Right renal pelvis (tissue), 4 donors: ENCODE data around the gene ITPR1. TPM values are rescaled to one million over a fixed set of nuclear protein-coding genes. Genes with fewer than 3 reads are reported as not detected.

Experiments used
- DNase-seq, 4 donors: peaks; one replicate each; pipeline ENCODE4 v3.0.0-alpha.2; 2013; ENCODE audit warnings: low read depth in 4 of 4, low spot score in 3 of 4, missing footprints in 1 of 4
- polyA plus RNA-seq, 4 donors: library from polyadenylated mRNA; unstranded; fragments of 120-200 nt; gene quantifications; one replicate each; pipeline ENCODE4 v1.2.1, GENCODE V29; 2013; ENCODE audit not compliant: insufficient read length in 4 of 4

Gene ITPR1
- polyA plus RNA-seq, 4 donors: 48.1 to 61.2 (median 53.4) TPM

DNA sequence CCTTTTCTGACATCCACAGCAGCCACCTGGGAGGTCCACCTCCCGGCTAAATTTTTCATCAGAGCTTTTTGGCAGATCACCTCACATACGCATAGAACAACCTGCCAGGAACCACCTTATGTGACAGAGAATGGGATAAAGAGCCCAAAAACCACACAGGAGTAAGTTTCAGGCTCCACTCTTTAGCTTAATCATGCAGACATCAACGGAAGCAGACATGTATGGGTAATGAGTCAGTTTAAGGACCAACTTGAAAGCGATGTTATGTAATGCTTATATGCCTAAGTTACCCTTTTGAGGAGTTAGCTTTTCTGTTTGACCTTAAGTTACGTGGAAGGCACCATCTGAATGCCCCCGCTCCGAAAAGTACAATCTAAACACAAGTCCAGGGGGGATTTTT lies 302.8 kb downstream of the ITPR1 start:
- no peak for DNase-seq

DNA sequence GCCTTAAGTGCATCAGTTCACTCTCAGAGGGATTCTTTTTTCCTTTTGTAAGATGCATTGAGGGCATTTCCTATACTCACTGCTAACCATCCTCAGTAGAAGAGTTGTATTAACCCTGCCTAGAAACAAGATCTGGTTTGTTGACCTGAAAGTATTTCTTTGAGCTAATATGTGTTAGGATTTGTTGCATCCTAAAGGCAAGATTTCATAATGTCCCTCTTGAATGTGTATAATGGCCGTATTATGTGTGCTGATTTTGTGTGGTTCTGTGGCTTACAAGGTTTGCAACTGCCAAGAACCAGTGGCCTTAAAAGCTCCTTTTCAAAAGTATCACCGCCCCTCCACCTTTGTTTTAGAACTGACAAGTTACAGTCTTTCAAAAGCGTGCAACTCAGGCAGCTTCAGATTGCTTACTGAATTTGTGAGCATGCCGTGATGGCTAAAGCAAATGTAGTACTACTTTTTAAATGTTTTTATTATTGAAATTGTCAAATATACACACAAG lies 304.1 kb downstream of the ITPR1 start:
- DNase-seq: no peak

DNA sequence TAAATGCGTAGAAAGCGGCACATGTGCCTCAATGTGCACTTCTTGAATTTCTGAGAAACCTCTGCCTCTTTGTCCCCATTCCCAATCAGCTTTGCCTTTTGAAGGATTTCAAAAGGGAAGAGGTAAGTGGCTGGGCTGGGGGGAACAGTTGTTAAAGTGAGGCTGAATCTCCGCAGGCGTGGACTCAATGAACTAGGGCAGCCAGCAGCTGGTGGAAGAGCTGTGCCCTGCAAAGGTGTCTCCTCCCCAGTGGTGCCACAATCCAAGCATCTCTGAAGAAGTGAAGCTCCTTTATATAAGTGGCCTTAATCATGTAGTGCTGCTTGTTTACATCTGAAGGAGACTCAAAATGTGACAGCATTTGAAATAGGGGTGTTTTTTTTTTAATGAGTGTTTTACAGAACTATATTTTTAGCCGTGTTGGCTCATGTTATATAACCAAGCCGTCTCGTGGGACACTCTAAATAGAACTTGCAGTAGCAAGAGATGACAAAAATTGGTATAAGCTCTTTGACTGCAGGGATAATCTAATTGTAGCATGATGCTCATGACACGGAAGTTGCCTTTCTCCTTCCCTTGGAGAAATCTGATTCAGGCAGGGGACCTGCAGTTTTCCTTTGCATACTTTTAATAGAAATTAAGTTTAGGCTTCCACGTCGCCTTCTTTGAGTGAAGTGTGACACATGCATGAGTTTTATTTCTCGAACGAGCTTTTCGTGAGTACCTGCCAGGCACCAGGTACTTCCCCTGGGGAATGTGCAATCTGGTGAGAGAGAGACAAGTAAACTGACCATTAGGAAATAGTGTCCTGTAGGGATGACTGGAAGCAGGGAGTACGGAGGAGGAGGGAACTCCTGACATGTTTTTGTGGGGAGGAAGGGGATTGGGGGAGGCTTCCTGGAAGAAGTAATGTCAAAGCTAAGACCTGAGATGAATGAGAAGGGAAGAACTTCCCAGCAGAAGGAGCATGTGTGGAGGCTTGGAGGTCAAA lies 306.4 kb downstream of the ITPR1 start:
- DNase-seq: no peak

DNA sequence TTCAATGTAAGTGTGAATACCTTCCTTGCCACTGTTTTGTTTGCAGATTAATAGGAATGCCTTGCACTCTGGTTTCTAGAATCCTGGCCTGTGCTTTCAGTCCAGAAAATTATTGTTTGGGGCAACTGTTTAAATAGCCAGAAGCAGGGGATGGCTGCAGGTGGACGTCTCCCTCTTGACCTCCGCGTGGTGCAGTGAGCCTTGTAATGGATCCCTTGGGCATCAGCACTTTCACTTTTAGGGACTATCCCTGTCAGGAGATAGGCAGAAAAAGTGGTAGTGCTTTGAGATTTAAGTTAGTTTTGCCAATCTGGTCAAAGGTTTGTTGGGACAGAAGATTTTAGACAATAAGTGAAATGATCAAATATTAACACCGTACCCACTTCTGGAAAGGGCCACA lies 307.4 kb downstream of the ITPR1 start:
- no peak for DNase-seq

DNA sequence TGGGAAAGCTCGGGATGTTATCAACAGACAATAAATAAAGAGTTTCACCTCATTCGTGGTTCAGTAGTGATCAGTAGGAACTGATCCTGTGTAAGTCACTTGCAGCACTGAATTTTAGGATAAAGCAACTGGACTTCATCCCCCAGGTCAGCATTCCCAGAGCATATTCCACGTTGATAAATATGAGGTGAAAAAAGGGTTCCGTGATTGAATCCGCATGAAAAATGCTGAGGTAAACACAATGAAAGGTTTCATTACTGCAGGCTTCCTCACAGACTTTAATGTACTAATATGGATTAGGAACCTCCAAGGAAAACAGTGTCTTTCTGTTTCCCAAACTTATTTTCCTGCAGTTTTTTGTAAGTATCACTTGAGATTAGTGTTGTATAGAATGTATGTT lies 308.7 kb downstream of the ITPR1 start:
- no peak for DNase-seq

DNA sequence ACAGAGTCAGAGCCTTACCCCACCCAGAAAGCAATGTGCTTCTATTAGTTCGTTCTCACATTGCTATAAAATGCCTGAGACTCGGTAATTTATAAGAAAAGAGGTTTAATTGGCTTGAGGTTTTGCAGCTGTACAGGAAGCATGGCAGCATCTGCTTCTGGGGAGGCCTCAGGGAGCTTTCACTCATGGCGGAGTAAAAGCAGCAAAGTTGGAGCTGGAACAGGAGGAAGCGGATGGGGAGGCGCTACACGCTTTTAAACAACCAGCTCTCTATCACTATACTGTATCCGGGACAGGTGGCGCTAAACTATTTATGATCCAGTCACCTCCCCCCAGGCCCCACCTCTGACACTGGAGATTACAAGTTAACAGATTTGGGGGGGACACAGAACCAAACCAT lies 309.8 kb downstream of the ITPR1 start:
- DNase-seq: no peak

DNA sequence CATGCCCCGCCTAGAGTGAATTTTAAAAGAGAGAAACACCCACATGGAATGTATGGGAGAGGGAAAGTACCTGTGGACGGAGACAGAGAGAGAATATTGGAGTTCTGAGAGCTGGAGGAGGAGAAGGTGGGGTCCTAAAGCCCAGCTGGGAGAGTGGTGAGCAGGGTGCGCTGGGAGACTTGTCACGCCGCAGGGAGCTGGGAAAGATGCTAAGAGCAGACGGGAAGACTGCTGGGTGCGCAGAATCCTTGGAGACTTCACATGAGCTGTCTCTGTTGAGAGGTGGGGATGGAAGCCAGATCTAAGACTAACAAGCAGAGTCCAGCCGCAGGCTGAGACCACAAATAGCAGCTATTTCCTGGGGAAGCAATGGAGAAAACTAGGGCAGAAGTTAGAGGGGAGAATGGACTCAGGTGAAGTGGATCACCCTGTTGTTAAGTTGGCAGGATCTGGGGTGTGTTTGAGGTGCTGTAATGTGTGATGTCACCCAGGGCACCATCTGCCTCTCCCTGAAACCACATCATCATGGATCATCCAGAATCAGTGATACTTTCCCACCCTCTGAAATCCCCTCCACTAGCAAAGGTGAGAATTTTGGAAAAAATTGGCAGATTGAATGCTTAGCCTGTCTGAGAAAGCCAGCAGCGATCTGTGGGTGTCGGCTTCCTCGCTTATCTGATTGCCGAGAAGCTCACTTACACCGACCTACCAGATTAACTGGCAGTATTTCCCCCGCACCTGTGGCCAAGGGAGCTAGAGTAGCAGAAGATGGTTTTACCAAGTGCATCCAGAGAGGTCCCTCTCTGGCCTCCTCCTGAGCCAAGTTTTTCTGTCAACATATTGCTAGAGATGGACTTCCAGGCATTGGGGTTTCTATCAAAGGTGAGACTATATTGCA lies 311.3 kb downstream of the ITPR1 start:
- DNase-seq: no peak

DNA sequence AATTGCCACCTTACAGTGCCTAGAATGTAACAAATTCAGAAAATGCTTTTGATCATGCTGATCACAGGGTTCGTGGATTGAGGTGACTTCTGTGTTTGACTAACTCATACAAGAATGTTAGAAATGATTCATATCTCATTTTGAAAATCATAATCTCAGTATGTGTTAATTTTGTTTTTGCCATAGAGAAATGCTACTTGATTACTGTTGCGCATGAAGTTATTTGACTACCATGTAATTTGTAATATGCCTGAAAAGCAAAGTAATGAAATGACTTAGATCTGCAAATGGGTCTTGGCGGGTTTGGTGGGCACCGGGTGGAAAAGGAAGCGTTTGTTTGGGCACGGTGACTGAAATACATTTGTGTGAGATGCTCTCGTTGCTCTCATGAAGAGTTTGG lies 312.5 kb downstream of the ITPR1 start:
- no peak for DNase-seq

DNA sequence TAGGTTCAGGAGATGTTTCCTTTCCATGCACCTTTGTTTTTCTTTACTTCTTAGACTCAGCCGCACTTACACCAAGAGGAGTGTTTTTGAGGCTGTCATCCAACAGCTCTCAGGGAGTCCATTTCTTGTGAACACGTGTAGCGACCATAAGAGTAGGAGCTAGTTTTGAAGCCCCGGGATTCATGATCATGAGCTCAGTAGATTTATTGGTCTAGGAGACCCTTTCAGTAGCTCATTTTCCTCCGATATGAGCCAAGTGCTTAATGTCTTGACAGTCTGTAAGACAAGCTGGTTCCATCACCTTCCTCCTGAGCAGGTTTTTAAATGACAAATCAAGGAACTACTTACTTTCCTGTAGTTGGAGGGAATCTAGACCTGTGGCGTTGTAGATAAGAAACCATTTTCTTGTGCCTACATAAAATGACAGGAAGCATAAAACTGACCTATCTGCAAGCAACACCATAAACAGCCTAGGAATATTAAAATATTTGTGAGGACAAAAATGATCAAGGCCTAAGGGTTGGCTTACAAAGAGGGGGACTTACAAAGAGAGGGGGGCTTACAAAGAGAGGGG lies 313.5 kb downstream of the ITPR1 start:
- no peak for DNase-seq

DNA sequence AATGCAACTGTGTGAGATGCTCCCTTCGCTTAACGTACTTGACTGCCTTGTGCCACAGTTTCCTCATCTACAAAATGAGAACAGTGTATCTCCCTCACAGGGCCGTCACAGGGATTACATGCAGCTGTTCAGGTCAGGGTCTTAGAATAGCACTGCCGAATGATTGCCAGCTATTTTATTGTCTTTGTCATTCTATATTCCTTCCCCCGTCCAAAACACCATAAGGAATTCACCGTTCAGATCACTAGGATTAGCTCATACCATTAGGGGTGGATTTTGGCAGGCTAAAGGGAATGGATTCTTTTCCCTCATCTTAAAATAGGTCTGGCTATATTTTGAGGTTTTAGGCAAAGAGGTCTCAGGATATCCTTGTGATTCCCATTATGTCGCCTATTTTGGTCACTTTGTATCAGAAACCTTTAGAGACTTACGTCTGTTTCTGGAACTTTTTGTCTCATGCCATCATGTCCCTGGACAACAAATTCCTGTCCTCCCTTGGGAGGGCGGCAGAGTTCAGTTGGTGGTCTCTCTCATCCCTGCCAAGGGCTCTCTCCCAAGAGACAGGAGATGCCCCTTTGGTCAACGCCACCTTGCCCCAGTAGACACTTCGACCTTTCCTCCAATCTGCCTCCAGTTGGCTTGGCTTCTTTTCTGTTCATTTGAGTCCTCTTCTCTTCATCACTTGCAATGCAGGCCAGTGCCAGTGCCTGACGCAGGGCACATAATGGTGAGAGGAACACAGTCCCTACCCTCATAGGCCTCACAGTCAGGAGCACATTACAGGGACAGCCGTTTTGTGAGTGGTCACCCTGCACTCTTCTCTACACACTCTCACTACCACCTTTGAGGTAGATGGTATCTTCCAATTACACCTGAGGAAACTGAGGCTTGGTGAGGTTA lies 314.5 kb downstream of the ITPR1 start:
- DNase-seq: no peak

DNA sequence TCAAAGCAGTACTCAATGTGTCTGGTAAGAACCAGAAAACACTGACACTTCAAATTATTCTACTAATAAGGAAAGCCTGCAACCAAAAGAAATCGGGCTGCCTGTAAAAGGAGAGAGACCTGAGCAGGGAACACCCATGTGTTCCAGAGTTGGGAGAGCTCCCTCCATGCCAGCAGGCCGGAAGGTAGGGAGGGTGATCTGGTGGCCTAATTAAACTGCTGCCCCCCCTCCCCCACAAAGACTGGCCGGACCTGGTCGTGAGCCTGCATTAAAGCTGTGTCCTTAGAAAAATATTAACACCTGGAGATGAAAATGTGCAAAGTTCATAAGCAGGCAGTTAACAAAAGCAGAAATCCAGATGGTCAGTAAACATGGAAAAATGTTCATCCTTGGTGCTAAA lies 315.5 kb downstream of the ITPR1 start:
- no peak for DNase-seq

DNA sequence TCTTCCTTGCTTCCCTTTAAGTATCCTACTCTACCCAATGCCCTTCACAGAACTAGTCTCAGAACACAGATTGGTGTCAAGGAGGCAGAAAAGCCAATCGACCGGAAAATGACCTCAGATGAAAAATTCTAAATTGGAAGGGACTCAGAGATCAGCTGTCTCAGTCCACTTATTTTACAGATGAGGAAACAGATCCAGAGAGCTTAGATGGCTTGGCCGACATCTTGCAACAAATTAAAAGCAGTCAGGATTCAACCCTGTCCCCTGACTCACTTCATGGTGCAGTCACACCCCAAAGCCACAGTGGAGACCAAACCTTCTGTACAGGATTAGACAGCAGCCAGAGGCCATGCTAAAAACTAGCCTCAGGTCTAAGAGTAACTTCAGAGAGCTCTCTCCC lies 316.8 kb downstream of the ITPR1 start:
- no peak for DNase-seq

DNA sequence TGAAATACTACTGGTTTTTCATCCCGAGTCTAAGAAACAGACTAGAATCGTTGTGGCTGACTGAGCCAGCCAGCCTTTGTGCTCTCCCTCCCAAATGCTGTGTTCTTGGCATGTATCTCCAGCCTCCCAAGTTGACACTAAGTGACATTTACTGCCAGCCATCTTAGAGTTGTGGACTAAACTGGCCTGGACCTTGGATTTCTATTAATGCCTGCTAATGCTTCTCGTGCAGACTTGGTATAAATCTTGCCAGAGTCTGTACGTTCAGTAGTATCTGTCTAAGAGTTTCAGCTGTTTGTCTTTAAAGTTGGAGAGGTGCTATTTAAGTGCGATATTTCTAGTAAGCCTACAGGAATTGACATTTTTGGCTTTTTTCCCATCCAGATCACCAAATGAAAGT lies 319.4 kb downstream of the ITPR1 start:
- no peak for DNase-seq

DNA sequence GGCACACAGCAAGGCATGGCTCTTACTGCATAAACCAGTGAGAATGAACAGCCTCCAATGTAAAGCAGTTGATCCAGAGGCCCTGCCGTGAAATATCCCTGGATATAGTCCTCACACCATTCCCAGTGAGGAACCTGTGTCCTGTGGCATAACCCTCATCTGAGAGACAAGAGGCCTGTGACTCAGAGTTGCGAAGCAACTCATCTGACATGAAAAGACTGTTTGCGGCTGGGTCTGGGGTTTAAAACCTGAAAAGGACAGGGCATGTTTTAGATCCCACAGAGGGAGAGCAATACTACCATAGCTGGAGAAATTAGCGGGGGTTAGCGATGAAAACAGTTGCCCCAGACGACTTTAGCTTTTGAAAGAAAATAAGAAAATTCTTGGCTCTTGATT lies 320.8 kb downstream of the ITPR1 start:
- DNase-seq: no peak

DNA sequence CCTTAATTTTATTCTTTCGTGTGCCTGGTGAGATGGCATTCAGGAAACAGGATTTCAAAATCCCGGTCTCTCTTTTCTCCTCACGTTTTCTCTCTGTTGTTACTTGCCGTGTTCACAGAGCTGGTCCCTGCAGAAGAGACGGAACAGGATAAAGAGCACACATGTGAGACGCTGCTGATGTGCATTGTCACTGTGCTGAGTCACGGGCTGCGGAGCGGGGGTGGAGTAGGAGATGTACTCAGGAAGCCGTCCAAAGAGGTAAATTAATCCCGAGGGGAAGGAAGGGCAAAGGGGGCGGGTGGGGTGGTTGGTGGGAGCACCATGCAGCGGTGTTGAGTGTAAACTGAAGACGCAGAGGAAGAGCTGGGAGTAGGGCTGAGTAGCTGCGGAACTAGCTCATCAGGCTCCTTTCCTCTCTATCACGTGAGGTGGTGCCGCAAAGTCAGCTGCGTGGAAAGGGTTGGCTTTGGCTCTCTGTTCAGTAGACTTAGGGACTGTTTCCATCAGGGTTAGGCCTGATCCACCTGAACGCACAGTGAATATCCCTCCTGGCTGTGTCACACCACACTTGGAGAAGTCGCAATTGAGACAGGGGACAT lies 321.3 kb downstream of the ITPR1 start:
- DNase-seq: no peak

DNA sequence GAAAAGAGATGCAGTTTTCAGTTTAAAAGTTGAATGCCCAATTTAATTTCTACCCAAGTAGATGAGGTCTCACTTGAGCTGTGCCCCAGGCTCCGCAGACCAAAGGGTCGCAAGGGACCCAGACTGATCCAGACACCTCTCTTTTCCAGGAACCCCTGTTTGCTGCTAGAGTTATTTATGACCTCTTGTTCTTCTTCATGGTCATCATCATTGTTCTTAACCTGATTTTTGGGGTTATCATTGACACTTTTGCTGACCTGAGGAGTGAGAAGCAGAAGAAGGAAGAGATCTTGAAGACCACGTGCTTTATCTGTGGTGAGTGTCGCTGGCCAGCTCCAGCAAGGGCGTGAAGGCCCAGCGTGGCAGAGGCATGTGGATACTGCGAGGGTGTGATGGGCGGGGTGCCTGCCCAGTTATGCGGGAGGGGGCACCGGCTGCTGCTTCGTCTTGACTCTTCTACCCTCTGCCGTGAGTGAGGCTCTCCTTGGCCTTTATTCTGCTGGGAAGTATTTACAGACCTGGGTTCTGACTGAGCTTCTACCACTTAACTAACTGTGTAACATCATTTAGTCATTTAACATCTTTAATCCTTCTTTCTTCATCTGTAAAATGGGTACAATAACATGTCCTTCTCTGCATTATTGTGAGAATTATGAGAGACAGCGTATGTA lies 321.9 kb downstream of the ITPR1 start:
- DNase-seq: no peak

DNA sequence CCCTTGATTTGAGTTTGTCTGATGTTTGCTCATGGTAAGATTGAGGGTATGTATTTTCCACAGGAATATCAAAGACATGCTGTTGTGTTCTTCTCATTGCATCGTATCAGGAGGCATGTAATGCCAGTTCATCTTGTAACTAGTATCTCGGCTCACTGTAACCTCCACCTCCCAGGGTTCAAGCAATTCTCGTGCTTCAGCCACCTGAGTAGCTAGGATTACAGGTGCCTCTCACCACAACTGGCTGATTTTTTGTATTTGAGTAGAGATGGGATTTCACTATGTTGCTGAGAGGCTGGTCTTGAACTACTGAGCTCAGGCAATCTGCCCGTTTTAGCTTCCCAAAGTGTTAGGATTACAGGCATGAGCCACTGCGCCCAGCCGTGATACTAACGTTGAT lies 323.2 kb downstream of the ITPR1 start:
- no peak for DNase-seq

DNA sequence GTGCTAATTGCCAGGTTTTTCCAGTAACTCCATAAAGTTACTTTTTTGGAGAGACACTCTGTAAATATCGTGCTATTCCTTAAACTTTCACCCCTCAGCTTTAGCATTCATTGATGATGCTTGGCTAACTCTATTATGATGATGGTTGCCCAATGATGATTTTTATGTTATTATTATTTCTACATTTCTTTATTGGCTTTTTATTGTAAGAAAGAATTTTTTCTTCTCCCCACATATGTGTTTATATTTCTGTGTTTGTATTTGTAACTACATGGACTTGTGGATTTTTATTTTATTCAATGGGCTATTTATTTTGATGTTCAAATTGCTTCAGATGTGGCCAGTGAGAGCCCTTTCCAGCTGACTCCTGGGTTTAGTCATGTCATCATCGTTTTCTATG lies 323.6 kb downstream of the ITPR1 start:
- no peak for DNase-seq

DNA sequence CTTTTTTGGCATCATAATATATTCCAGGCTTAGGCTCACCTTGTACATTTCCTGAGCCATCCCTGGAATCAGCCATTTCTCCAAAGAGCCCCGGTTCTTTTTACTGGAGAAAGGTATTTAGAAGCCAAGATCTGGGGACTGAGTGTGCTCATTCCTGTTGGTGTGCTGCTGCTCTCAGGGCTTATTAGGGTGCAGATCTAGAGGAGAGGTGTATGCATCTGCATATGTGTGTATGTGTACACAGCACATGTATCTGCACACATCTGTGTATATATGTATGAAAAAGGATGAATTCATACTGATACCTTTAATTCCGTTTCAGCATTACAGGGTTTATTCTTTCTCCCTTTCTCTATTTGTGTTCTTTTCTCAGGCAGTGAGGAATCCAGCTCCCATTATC lies 324.0 kb downstream of the ITPR1 start:
- no peak for DNase-seq
